Nasal cavity respiratory epithelium epithelial cell of viscerocranial mucosa (primary cell): ENCODE measurements around the gene TBPL1. TPM values are rescaled to one million over a fixed set of nuclear protein-coding genes. Genes with fewer than 3 reads are reported as not detected.

Experiments used
- total RNA-seq: library from RNA; depleted of rRNA; stranded (reverse); fragments of >200 nt; gene quantifications from 2 replicates; pipeline ENCODE4 v1.2.3, GENCODE V29; 2014

TBPL1 gene
- total RNA-seq: 15.4 and 25.8 TPM in 2 replicates

DNA sequence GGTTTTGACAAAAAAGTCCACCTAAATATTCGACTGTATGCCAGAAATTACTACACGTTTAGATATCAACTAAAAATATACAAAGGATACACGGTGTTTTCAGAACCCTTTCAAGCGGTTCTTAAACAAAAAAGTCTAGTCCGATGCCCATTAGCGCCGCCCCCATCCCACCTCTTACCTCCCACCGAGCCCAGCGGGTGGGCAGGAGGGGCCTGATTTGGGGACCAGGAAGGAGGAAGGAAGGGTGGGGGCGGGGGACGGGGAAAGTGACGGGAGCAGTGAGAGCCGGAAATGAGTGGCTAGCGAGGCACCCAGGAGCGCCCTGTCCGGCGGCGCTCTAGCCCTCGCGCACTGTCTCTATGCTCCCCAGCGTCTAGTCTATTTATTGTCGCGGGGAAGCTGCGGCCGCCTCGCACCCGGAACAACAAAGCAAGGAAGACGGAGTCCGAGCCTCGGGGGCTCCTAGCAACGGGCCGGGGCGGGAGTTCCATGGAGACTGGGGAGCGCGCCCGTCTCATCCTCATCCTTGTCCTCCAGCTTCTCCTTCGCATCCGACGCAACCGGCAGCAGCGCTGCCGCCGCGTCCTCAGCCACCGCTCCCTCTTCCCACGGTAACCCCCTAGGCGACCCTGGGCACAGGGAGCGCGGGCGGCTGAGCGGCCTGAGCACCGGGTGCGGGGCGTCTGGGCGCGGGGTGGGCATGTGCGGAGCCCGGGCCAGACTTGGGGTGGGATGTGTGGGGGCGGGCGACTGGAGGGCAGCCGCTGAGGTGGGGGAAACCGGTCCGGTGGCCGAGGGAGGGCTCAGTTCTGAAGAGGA lies at the start of gene TBPL1:
TSS of gene TBPL1 (plus strand) at position 410 of the 819 bp plus-strand sequence. CDS start 26,902 bp downstream, outside the sequence.

Other genes starting within 250 kb of the TBPL1 start
- gene TCF21, start 64.1 kb upstream of the TBPL1 start, total RNA-seq: not detected in 2 replicates
- 1.0 and 2.8 TPM in 2 replicates for gene SLC2A12, start 99.4 kb downstream of the TBPL1 start, total RNA-seq